HepG2 (cell line): ENCODE data around the gene POLL. TPM values are rescaled to one million over a fixed set of nuclear protein-coding genes. Genes with fewer than 3 reads are reported as not detected.

Experiments used
- ATAC-seq: fragments of 200-7000 bp; cut with Tn5 transposase; 3 replicates; pipeline ENCODE4 v1.9.1; 2020; ENCODE audit warnings: mild to moderate bottlenecking, moderate library complexity
- Bru-seq: library from RNA; stranded (reverse); fragments of 400-500 nt; gene quantifications from one replicate; lab custom pipeline; 2021; lab: Mats Ljungman, UMichigan
- BruChase-seq, 2 experiments: library from RNA; stranded (reverse); fragments of 400-500 nt; gene quantifications; one replicate each; lab custom pipeline; 2021; lab: Mats Ljungman, UMichigan
- BruUV-seq: library from RNA; stranded (reverse); fragments of 400-500 nt; replicated peaks from 2 replicates; lab custom pipeline; 2021; lab: Mats Ljungman, UMichigan
- CTCF ChIA-PET: fragments of 300-600 bp; formaldehyde crosslinking; extraction: SDS; loops from one replicate; lab custom pipeline; 2021; ENCODE audit warnings: low total read pairs, inconsistent platforms, low intra/inter-chr PET ratio; lab: Yijun Ruan, JAX
- POLR2A ChIA-PET: fragments of 350-600 bp; sonication (Branson Sonifier 250); formaldehyde crosslinking; loops from one replicate; lab custom pipeline; 2020; ENCODE audit warnings: antibody characterized with exemption, inconsistent platforms; lab: Yijun Ruan, JAX
- DNase-seq: peaks from one replicate; pipeline ENCODE4 v3.0.0-alpha.2; 2015; ENCODE audit warnings: low spot score
- FAIRE-seq: peaks from 3 replicates; lab custom pipeline; 2011; peaks lifted over from hg19 to GRCh38; lab: Jason Lieb, UNC
- H2AFZ ChIP-seq: one replicate; pipeline ENCODE4 v1.6.1; 2011; ENCODE audit warnings: low read length, inconsistent platforms
- H3K27ac ChIP-seq: fragments of 300-600 bp; 3 replicates; pipeline ENCODE4 v1.8.0; 2011; ENCODE audit warnings: mixed run types, mild to moderate bottlenecking, mixed read lengths, low read length, inconsistent platforms; ENCODE audit not compliant: insufficient read depth; ENCODE audit errors: extremely low read length
- H3K27me3 ChIP-seq, 2 experiments: fragments of 200-600 bp in 1 of 2; 2 replicates in 1 of 2; 3 replicates in 1 of 2; pipeline versions ENCODE4 v1.6.0 to v1.8.0; 2011; ENCODE audit warnings: low read length in 2 of 2, mild to moderate bottlenecking in 2 of 2, moderate library complexity in 2 of 2, inconsistent platforms in 1 of 2; ENCODE audit not compliant: insufficient read depth in 2 of 2, control insufficient read depth in 1 of 2
- H3K36me3 ChIP-seq, 2 experiments: fragments of 200-600 bp in 1 of 2; replicated peaks in 1 of 2; 2 replicates in 1 of 2; 3 replicates in 1 of 2; pipeline versions ENCODE4 v1.5.1 to v1.8.0; 2011; ENCODE audit warnings: low read length in 2 of 2, inconsistent platforms in 1 of 2; ENCODE audit not compliant: insufficient read depth in 2 of 2, control insufficient read depth in 1 of 2
- H3K4me1 ChIP-seq: 2 replicates; pipeline ENCODE4 v1.5.1; 2012; ENCODE audit warnings: low read length, inconsistent platforms; ENCODE audit not compliant: insufficient read depth
- H3K4me2 ChIP-seq: 2 replicates; pipeline ENCODE4 v1.6.0; 2011; ENCODE audit warnings: low read depth, low read length, inconsistent platforms
- H3K4me3 ChIP-seq, 3 experiments: fragments of 200-600 bp in 1 of 3; sonication (generic), shearing (Covaris generic) in 1 of 3; replicated peaks in 1 of 3; 2 replicates each; pipeline ENCODE4 v1.5.1; 2011 to 2016; ENCODE audit warnings: low read length in 3 of 3, inconsistent platforms in 2 of 3, low read depth in 2 of 3, mild to moderate bottlenecking in 2 of 3, control low read depth in 1 of 3, mixed read lengths in 1 of 3; ENCODE audit not compliant: insufficient read depth in 1 of 3
- H3K79me2 ChIP-seq: one replicate; pipeline ENCODE4 v1.6.1; 2011; ENCODE audit warnings: low read length, inconsistent platforms; ENCODE audit not compliant: insufficient read depth
- H3K9ac ChIP-seq: 2 replicates; pipeline ENCODE4 v1.6.0; 2011; ENCODE audit warnings: mild to moderate bottlenecking, low read depth, low read length, inconsistent platforms; ENCODE audit not compliant: insufficient read depth
- H3K9me3 ChIP-seq: 2 replicates; pipeline ENCODE4 v1.5.1; 2012; ENCODE audit warnings: mild to moderate bottlenecking, low read length
- H4K20me1 ChIP-seq: 2 replicates; pipeline ENCODE4 v1.6.0; 2011; ENCODE audit warnings: inconsistent platforms, mild to moderate bottlenecking, low read length, moderate library complexity; ENCODE audit not compliant: insufficient read depth
- KDM5B ChIP-seq: sonication (generic); formaldehyde crosslinking; IDR thresholded peaks from 2 replicates; pipeline ENCODE4 v1.4.0; 2020; ENCODE audit warnings: missing genetic modification reagents, mild to moderate bottlenecking, borderline replicate concordance
- SATB2 ChIP-seq: sonication (generic); formaldehyde crosslinking; IDR thresholded peaks from 2 replicates; pipeline ENCODE4 v1.5.0; 2020; ENCODE audit warnings: missing genetic modification reagents
- SP2 ChIP-seq: sonication (generic); formaldehyde crosslinking; IDR thresholded peaks from 2 replicates; pipeline ENCODE4 v1.5.1; 2020; ENCODE audit warnings: mild to moderate bottlenecking, missing genetic modification reagents
- ZBTB7B ChIP-seq: sonication (generic); formaldehyde crosslinking; IDR thresholded peaks from 2 replicates; pipeline ENCODE4 v1.4.0; 2020; ENCODE audit warnings: missing genetic modification reagents
- ZNF543 ChIP-seq: sonication (generic); formaldehyde crosslinking; IDR thresholded peaks from 2 replicates; pipeline ENCODE4 v1.4.0; 2020; ENCODE audit warnings: mild to moderate bottlenecking, missing genetic modification reagents
- ZNF746 ChIP-seq: sonication (generic); formaldehyde crosslinking; IDR thresholded peaks from 2 replicates; pipeline ENCODE4 v1.8.0; 2022; ENCODE audit warnings: mild to moderate bottlenecking, missing genetic modification reagents
- ZSCAN9 ChIP-seq: IDR thresholded peaks from 2 replicates; pipeline ENCODE4 v1.6.1; 2016; ENCODE audit warnings: borderline replicate concordance
- WGBS: methylation state at CpG from one replicate; pipeline ENCODE4 v1.1.6; 2017; ENCODE audit warnings: low lambda C conversion rate; 5-methylcytosine and 5-hydroxymethylcytosine counted together
- in situ Hi-C: cut with HindIII; loops from 2 replicates; pipeline ENCODE4 v1.10.0; 2017; ENCODE audit warnings: low pct_unique_long_range_greater_than_20kb; ENCODE audit not compliant: extremely low pct_ligation_motif_present
- intact Hi-C: fragments of 100-400 bp; cut with micrococcal nuclease; formaldehyde crosslinking; loops from one replicate; pipeline ENCODE4 v1.10.0; 2022; ENCODE audit not compliant: unreplicated experiment
- long read RNA-seq, 2 experiments: library from RNA in 1 of 2; library from polyadenylated mRNA in 1 of 2; stranded (forward) in 1 of 2; unstranded in 1 of 2; transcript quantifications; one replicate each; pipeline ENCODE4 v2.0.0, GENCODE V29; 2019 to 2022
- polyA minus RNA-seq, 3 experiments: library from RNA; depleted of rRNA, polyadenylated mRNA; stranded (reverse); fragments of >200 nt; gene quantifications; 2 replicates each; pipeline ENCODE4 v1.2.3, GENCODE V29; 2011; ENCODE audit warnings: low replicate concordance in 1 of 3
- polyA plus RNA-seq, 8 experiments: library from polyadenylated mRNA; depleted of rRNA in 3 of 8; stranded (reverse) in 7 of 8; unstranded in 1 of 8; fragments of >200 nt; fragmentation: Illumina TruSeq in 4 of 8; extraction: Trizol in 4 of 8; gene quantifications; 2 replicates each; pipeline versions ENCODE4 v1.2.1 to v1.2.3, GENCODE V29; 2011 to 2016; ENCODE audit warnings: low read depth in 4 of 8, missing spikeins in 1 of 8, mixed read lengths in 1 of 8; ENCODE audit not compliant: insufficient read depth in 1 of 8
- total RNA-seq, 5 experiments: library from RNA; depleted of rRNA; stranded (reverse); fragments of >200 nt; fragmentation: Illumina TruSeq; extraction: Trizol; gene quantifications; 2 replicates each; pipeline ENCODE4 v1.2.3, GENCODE V29; 2016; ENCODE audit warnings: low read depth in 1 of 5
- TF ChIP-seq, protein P1 (sequence below): sonication (generic); formaldehyde crosslinking; IDR thresholded peaks from 2 replicates; pipeline ENCODE4 v1.5.0; 2020; ENCODE audit warnings: mild to moderate bottlenecking, missing genetic modification reagents, borderline replicate concordance
- TF ChIP-seq, protein P2 (sequence below): IDR thresholded peaks from 2 replicates; pipeline ENCODE4 v1.4.0; 2020; ENCODE audit warnings: mild to moderate bottlenecking, missing genetic modification reagents

The POLL gene
- 8.1 and 13.8 TPM in 2 replicates for total RNA-seq (2016; rRNA removed; fragmentation: Illumina TruSeq; extraction: Trizol)
- total RNA-seq (2016; cell fraction: cytosol; rRNA removed; fragmentation: Illumina TruSeq; extraction: Trizol; ENCODE audit: low read depth): 6.3 and 7.5 TPM in 2 replicates
- total RNA-seq (2016; cell fraction: insoluble cytoplasmic fraction; rRNA removed; fragmentation: Illumina TruSeq; extraction: Trizol): 8.8 and 13.2 TPM in 2 replicates
- total RNA-seq (2016; cell fraction: membrane; rRNA removed; fragmentation: Illumina TruSeq; extraction: Trizol): 10.8 and 13.5 TPM in 2 replicates
- total RNA-seq (2016; cell fraction: nucleus; rRNA removed; fragmentation: Illumina TruSeq; extraction: Trizol): 13.0 and 17.9 TPM in 2 replicates
- 19.1 and 25.0 TPM in 2 replicates for polyA plus RNA-seq (2011; rRNA removed)
- 13.4 and 19.7 TPM in 2 replicates for polyA plus RNA-seq (2011; cell fraction: cytosol; rRNA removed)
- 60.4 and 68.5 TPM in 2 replicates for polyA plus RNA-seq (2011; cell fraction: nucleus; rRNA removed)
- 15.2 and 18.1 TPM in 2 replicates for polyA plus RNA-seq (2012)
- polyA plus RNA-seq (2016; cell fraction: cytosol; fragmentation: Illumina TruSeq; extraction: Trizol; ENCODE audit: low read depth): 4.0 and 5.6 TPM in 2 replicates
- 9.5 and 10.7 TPM in 2 replicates for polyA plus RNA-seq (2016; cell fraction: insoluble cytoplasmic fraction; fragmentation: Illumina TruSeq; extraction: Trizol; ENCODE audit: low read depth)
- polyA plus RNA-seq (2016; cell fraction: membrane; fragmentation: Illumina TruSeq; extraction: Trizol; ENCODE audit: low read depth): 9.1 and 10.4 TPM in 2 replicates
- polyA plus RNA-seq (2016; cell fraction: nucleus; fragmentation: Illumina TruSeq; extraction: Trizol; ENCODE audit: insufficient read depth, low read depth): 29.0 and 32.0 TPM in 2 replicates
- polyA minus RNA-seq (2011; rRNA and poly(A)+ RNA removed; ENCODE audit: low replicate concordance): 66.0 and 72.8 TPM in 2 replicates
- polyA minus RNA-seq (2011; cell fraction: cytosol; rRNA and poly(A)+ RNA removed): 13.5 and 15.3 TPM in 2 replicates
- 32.6 and 36.1 TPM in 2 replicates for polyA minus RNA-seq (2011; cell fraction: nucleus; rRNA and poly(A)+ RNA removed)
- percentile 76 among the genes with signal in this experiment for Bru-seq, nascent RNA
- BruChase-seq, experiment 1, labeled RNA remaining after a 6-hour chase: percentile 60 among the genes with signal in this experiment
- BruChase-seq, experiment 2, labeled RNA remaining after a 2-hour chase: percentile 65 among the genes with signal in this experiment
- long read RNA-seq, experiment 1, partial matches to known transcripts: 3 of 18 reads
- long read RNA-seq, experiment 1, other reads (novel, unspliced or antisense): 14 of 18 reads
- long read RNA-seq, experiment 2, partial matches to known transcripts: 14 of 91 reads
- long read RNA-seq, experiment 2, other reads (novel, unspliced or antisense): 68 of 91 reads

DNA sequence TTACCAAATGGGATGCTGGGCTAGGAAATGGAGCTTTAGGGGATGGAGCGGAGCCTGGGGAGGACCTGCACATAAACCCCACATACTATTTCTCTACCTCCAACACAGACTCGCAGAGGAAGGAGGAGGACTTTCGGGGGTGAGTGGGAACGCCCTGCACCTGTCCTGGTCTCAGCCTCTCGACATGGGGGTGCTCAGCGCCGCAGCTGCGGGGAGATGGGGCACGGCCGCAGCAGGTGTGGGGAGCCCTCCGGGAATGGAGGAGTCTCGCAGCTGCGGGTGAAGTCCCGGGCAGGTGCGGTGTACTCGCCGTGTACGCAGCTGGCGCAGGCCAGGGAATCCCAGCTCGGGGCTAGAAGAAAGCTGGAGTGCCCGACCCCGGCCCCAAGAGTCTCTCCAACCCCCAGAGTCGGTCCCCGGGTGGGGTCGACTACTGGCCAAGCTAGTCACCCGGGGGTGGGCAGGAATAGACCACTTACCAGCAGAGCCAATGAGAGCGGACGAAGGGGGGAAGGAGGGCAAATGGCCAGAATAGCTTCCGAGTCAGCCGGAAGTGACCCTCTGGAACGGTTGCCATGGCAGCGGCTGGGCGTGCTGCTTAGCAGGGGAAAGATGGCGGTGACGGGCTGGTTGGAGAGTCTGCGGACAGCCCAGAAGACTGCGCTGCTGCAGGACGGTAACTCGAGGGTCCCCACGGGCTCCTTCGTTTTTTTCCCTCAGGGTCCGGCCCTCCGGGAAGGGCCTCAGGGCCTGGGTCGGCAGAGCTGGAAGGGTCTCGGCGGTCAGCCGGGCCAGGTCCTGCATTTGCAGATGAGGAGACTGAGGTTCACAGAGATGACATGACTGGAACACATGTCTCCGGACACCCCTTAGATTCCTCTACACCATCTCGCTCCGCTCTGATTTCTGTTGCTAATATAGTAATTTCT, at the start of gene POLL, which contains the start of gene DPCD:
TSS of gene POLL (minus strand) at position 533 of the 929 bp plus-strand sequence. CDS start 897 bp downstream, outside the sequence.
TSS of gene DPCD (plus strand) at position 597 of the 929 bp plus-strand sequence. CDS start at position 613, 16 bp downstream.
- Histone ChIP-seq H3K27me3 (no peaks in the 10 kb centered on the region; a peak in 1 of 5 replicates), H3K36me3 (peaks cover 3 to 16% of the 10 kb centered on the region in 2 experiments; a peak in 3 of 5 replicates), H3K4me2 (peak within 1 kb of the TSS; percentile 94), H3K79me2 (peaks cover 16% of the 10 kb centered on the region), H3K9ac (peak within 1 kb of the TSS; percentile 90), H3K4me1 (peaks cover 25% of the 10 kb centered on the region), H4K20me1 (no peaks in the 10 kb centered on the region), H3K9me3 (no peaks in the 10 kb centered on the region), H3K27ac (peak within 1 kb of the TSS; percentile 60), H3K4me3 (peak within 1 kb of the TSS; percentile 86 to 95 (median 94)), H2AFZ (peak within 1 kb of the TSS; percentile 63)
- in situ Hi-C loops: no loop called here
- TSS peak; percentile 56 for BruUV-seq
- FAIRE-seq: peak; percentile 96
- intact Hi-C loops: no loop called here
- CTCF ChIA-PET: no interaction called here
- peak; percentile 98 for ATAC-seq
- peak; percentile 93 for DNase-seq
- POLR2A ChIA-PET: interaction anchor here (1.2 to 2.0 kb wide), 6 partner anchors 9 to 106 kb away, joined by 3 to 10 read pairs (median 4); no protein-coding TSS in a partner anchor
- whole genome bisulfite sequencing: 0% methylated on average over 6 of the region's 50 CpGs
- TF ChIP-seq ZBTB7B (CRISPR knock-in tag) (peak; percentile 81), SP2 (peak; percentile 87), KDM5B (no peak), ZSCAN9 (0 out of 2 replicates have a peak, but pooled peaks have one; percentile 32), ZNF543 (peak; percentile 48; the same call in 1 of the 2 replicates), SATB2 (CRISPR knock-in tag) (no peak), ZNF746 (CRISPR knock-in tag) (no peak)
- TF ChIP-seq, protein P1, sequence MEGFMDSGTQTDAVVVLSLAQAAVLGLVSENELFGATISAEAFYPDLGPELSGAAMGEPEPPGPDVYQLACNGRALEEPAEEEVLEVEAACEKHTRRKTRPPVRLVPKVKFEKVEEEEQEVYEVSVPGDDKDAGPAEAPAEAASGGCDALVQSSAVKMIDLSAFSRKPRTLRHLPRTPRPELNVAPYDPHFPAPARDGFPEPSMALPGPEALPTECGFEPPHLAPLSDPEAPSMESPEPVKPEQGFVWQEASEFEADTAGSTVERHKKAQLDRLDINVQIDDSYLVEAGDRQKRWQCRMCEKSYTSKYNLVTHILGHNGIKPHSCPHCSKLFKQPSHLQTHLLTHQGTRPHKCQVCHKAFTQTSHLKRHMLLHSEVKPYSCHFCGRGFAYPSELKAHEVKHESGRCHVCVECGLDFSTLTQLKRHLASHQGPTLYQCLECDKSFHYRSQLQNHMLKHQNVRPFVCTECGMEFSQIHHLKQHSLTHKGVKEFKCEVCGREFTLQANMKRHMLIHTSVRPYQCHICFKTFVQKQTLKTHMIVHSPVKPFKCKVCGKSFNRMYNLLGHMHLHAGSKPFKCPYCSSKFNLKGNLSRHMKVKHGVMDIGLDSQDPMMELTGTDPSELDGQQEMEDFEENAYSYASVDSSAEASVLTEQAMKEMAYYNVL (CRISPR knock-in tag): no peak
- TF ChIP-seq, protein P2, sequence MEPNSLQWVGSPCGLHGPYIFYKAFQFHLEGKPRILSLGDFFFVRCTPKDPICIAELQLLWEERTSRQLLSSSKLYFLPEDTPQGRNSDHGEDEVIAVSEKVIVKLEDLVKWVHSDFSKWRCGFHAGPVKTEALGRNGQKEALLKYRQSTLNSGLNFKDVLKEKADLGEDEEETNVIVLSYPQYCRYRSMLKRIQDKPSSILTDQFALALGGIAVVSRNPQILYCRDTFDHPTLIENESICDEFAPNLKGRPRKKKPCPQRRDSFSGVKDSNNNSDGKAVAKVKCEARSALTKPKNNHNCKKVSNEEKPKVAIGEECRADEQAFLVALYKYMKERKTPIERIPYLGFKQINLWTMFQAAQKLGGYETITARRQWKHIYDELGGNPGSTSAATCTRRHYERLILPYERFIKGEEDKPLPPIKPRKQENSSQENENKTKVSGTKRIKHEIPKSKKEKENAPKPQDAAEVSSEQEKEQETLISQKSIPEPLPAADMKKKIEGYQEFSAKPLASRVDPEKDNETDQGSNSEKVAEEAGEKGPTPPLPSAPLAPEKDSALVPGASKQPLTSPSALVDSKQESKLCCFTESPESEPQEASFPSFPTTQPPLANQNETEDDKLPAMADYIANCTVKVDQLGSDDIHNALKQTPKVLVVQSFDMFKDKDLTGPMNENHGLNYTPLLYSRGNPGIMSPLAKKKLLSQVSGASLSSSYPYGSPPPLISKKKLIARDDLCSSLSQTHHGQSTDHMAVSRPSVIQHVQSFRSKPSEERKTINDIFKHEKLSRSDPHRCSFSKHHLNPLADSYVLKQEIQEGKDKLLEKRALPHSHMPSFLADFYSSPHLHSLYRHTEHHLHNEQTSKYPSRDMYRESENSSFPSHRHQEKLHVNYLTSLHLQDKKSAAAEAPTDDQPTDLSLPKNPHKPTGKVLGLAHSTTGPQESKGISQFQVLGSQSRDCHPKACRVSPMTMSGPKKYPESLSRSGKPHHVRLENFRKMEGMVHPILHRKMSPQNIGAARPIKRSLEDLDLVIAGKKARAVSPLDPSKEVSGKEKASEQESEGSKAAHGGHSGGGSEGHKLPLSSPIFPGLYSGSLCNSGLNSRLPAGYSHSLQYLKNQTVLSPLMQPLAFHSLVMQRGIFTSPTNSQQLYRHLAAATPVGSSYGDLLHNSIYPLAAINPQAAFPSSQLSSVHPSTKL: 0 out of 2 replicates have a peak, but pooled peaks have one; percentile 6
